GM15510 (cell line): ENCODE measurements around the gene HSPB2.

Experiments used
- POLR2A ChIP-seq: IDR thresholded peaks from 3 replicates; pipeline ENCODE4 v1.6.1; 2011; ENCODE audit warnings: borderline replicate concordance; ENCODE audit not compliant: insufficient read length; ENCODE audit errors: extremely low read depth

HSPB2 gene

DNA sequence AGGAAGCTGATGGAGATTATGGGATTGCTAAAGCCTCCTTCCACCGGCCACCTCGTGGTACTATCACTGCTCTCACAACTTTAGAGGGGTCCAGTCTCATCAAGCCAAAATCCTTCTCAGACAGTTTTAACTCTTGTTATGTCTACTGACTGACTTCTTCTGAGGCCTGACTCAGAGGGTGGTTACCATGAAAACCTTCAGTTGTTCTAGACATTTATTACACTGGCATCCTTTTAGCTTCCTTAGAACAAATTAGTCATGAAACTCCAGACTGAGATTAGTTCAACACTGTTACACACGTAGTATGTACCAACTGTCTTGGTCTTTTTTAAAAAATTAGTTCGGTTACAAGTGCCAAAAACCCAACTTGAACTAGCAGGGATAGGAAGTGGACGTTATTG is 32.1 kb downstream of the HSPB2 start:
- TF ChIP-seq POLR2A, result no peak

DNA sequence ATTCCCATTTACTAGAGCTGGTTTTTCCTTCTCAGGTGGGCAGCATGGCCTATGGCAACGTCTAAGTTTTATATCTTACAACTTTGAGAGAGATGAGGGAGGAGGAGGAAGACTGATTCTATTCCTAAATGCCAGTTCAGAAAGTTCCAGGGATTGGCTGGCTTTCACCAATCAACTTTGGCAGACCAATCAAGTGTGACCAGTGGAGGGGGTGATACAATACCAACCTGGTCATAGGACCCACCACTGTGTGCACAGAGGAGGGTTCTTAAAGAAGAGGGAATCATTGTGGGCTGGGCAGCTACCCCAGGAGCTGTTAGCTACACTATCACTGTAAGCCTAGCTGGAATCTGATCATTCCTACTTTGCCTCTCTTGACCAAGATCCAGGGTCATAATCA is 32.7 kb downstream of the HSPB2 start:
- TF ChIP-seq POLR2A, result no peak

GRCh38 chr11:111946499-111946898 is 34.0 kb downstream of the HSPB2 start:
- TF ChIP-seq POLR2A, result no peak

DNA sequence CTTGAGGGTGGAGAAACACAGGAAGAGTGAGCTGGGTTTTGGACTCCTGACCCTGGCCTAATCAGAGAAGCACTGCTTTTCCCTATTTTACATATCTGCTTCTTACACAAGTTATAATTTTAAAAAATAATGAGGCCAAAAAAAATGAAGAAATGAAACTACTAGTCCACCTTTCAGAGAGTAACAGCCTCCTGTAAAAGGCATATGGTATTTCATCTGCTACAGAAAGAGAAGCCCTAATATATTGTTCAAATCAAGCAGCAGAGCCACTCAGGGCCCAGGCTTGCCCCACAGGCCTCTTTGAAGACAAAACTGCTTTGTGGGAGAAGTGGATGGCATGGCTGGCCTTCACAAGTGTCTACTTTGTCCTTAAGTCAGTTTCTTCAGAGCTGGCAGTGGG is 34.6 kb downstream of the HSPB2 start:
- no peak for TF ChIP-seq POLR2A

- TF ChIP-seq POLR2A, result no peak
Measured at GRCh38 chr11:111949519-111950426, 37.2 kb downstream of the HSPB2 start.

- TF ChIP-seq POLR2A, result no peak
Measured at GRCh38 chr11:111951565-111951964, 39.0 kb downstream of the HSPB2 start.

GRCh38 chr11:111954154-111954553 is 41.6 kb downstream of the HSPB2 start:
- no peak for TF ChIP-seq POLR2A

DNA sequence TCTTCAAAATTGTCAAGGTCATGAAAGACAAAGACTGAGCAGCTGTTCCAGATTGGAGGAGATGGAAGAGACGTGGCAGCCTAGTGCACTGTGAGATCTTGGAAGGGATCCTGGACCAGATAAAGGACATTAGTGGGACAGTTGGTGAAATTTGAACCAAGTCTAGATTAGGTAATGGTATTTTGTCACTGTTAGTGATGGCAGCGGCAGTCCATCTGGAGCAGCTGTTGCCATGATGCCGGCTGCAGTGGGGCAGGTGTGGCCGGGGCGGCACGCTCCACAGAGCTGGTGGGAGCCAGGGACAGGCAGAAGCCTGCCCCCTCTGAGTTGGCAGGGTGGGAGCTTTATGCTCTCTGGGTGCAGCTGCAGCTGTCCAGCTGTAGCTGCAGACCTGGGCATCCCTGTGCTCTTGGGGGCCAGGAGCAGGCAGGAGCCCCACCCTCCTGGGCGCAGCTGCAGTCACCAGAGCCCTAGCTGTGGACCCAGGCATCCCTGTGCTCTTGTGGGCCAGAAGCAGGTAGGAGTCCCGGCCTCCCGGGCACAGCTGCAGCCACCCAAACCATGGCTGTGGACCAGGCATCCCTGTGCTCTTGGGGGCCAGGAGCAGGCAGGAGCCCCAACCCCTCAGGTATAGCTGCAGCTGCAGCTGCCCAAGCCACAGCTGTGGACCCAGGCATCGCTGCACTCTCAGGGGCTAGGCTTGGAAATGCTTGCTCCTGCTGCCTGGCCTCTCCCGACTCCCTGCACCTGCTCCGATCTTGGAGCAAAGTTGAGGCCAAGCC is 45.3 kb downstream of the HSPB2 start:
- TF ChIP-seq POLR2A, result no peak

DNA sequence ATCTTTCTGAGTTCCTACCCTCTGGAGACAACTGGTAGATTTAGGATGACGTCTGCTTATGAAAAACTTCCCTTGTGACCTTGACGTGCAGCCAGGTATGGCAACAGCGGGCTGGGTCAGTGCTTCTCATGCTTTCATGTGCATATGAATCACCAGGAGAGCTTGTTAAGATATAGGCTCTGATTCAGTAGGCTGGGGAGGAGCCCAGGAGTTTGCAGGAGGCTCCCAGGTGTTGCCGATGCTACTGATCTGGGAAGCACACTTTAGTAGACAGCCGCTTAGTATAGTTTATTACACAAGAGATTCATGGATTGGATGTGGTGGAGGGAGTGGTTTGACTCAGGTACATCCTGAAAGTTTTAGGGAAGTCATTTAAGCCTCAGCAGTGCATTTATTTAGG is 48.4 kb downstream of the HSPB2 start:
- TF ChIP-seq POLR2A, result no peak

DNA sequence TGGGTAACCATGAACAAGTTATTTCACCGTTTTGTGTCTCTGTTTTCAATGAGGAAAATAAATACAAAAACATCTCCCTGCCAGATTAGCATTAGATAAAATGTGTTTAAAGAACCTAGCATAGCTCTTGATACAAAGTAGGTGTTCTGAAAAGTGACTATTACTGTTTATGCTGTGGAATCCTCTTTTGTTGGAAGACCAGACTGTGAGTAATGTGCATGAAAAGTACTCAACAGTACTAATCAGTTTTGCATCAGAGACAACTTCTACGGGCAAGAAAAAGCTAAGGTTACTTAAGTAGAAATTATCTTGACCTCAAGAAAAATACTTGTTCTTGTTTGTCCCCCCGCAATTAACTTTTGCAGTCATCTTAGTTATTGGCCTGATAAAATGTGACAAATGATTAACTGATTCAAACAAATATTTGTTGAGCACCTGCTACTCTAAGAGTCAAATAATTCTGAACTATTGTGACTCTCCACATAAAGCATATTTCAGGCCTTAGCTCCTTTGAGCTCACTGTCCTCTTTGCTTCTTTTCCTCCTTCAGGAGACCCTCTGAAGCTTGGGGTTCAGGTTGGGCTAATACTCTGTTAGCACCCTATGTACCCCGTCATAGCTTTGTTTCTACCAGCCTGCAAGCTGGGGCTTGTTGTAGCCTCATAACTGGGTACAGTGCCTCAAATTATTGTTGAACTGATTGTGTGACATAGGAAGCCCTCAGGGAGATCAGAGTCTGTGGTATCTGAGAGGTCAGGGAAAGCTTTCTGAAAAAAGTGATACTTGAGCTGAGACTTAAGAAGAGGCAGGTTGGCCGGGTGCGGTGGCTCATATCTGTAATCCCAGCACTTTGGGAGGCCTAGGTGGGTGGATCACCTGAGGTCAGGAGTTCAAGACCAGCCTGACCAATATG is 49.1 kb downstream of the HSPB2 start:
- TF ChIP-seq POLR2A, result no peak
